HepG2 (cell line): ENCODE measurements around the gene TFE3. TPM values are rescaled to one million over a fixed set of nuclear protein-coding genes. Genes with fewer than 3 reads are reported as not detected.

Experiments
- AKAP8 ChIP-seq: sonication (generic); formaldehyde crosslinking; IDR thresholded peaks from 2 replicates; pipeline ENCODE4 v1.5.1; 2020; ENCODE audit warnings: mild to moderate bottlenecking, missing genetic modification reagents
- ARHGAP35 ChIP-seq: sonication (generic); formaldehyde crosslinking; IDR thresholded peaks from 2 replicates; pipeline ENCODE4 v1.9.0; 2022; ENCODE audit warnings: mild to moderate bottlenecking, inconsistent platforms, moderate library complexity, missing genetic modification reagents, borderline replicate concordance
- ARID4A ChIP-seq: sonication (generic); formaldehyde crosslinking; IDR thresholded peaks from 2 replicates; pipeline ENCODE4 v1.5.0; 2020; ENCODE audit warnings: mild to moderate bottlenecking, missing genetic modification reagents, borderline replicate concordance
- ETS1 ChIP-seq: sonication (generic); formaldehyde crosslinking; IDR thresholded peaks from 2 replicates; pipeline ENCODE4 v1.4.0; 2020; ENCODE audit warnings: missing genetic modification reagents
- JDP2 ChIP-seq: sonication (generic); formaldehyde crosslinking; IDR thresholded peaks from 2 replicates; pipeline ENCODE4 v1.8.1; 2022; ENCODE audit warnings: missing genetic modification reagents, borderline replicate concordance
- MIER2 ChIP-seq: IDR thresholded peaks from 2 replicates; pipeline ENCODE4 v1.6.1; 2016; ENCODE audit warnings: missing biosample characterization, missing genetic modification reagents
- NCOA2 ChIP-seq: sonication (generic); formaldehyde crosslinking; IDR thresholded peaks from 2 replicates; pipeline ENCODE4 v1.8.0; 2022; ENCODE audit warnings: inconsistent platforms
- NFE2L2 ChIP-seq: fragments of 150-350 bp; IDR thresholded peaks from 2 replicates; pipeline ENCODE4 v1.6.1; 2014; ENCODE audit warnings: low read length
- NR0B2 ChIP-seq: sonication (generic); formaldehyde crosslinking; IDR thresholded peaks from 2 replicates; pipeline ENCODE4 v1.4.0; 2020; ENCODE audit warnings: mild to moderate bottlenecking, missing genetic modification reagents
- REPIN1 ChIP-seq: sonication (generic); formaldehyde crosslinking; IDR thresholded peaks from 2 replicates; pipeline ENCODE4 v1.8.0; 2022; ENCODE audit warnings: missing genetic modification reagents, low read depth, mild to moderate bottlenecking, borderline replicate concordance
- SAP130 ChIP-seq: IDR thresholded peaks from 2 replicates; pipeline ENCODE4 v1.6.1; 2016; ENCODE audit warnings: low read depth
- U2AF2 ChIP-seq: fragments of 200-400 bp; formaldehyde crosslinking; IDR thresholded peaks from 2 replicates; pipeline ENCODE4 v1.6.1; 2017; ENCODE audit warnings: low read depth, mild to moderate bottlenecking, low read length
- XBP1 ChIP-seq: sonication (generic); formaldehyde crosslinking; IDR thresholded peaks from 2 replicates; pipeline ENCODE4 v1.5.0; 2020; ENCODE audit warnings: missing genetic modification reagents
- ZFX ChIP-seq: sonication (generic); formaldehyde crosslinking; IDR thresholded peaks from 2 replicates; pipeline ENCODE4 v1.4.0; 2020; ENCODE audit warnings: mild to moderate bottlenecking, low read depth, missing genetic modification reagents, moderate library complexity
- ZKSCAN5 ChIP-seq: sonication (generic); formaldehyde crosslinking; IDR thresholded peaks from 2 replicates; pipeline ENCODE4 v1.5.1; 2020; ENCODE audit warnings: mild to moderate bottlenecking, missing genetic modification reagents
- ZNF256 ChIP-seq: sonication (generic); formaldehyde crosslinking; conservative IDR thresholded peaks from 2 replicates; pipeline ENCODE4 v1.4.0; 2020; ENCODE audit warnings: missing genetic modification reagents
- ZNF263 ChIP-seq: sonication (generic); formaldehyde crosslinking; IDR thresholded peaks from 2 replicates; pipeline ENCODE4 v1.4.0; 2020; ENCODE audit warnings: missing genetic modification reagents
- ZNF281 ChIP-seq: sonication (generic); formaldehyde crosslinking; IDR thresholded peaks from 2 replicates; pipeline ENCODE4 v1.4.0; 2020; ENCODE audit warnings: missing genetic modification reagents, borderline replicate concordance
- ZNF317 ChIP-seq: sonication (generic); formaldehyde crosslinking; IDR thresholded peaks from 2 replicates; pipeline ENCODE4 v1.5.0; 2020; ENCODE audit warnings: mild to moderate bottlenecking, missing genetic modification reagents
- ZNF878 ChIP-seq: sonication (generic); formaldehyde crosslinking; IDR thresholded peaks from 2 replicates; pipeline ENCODE4 v1.8.1; 2023; ENCODE audit warnings: mild to moderate bottlenecking, missing genetic modification reagents, moderate library complexity
- polyA plus RNA-seq, 8 experiments: library from polyadenylated mRNA; depleted of rRNA in 3 of 8; stranded (reverse) in 7 of 8; unstranded in 1 of 8; fragments of >200 nt; fragmentation: Illumina TruSeq in 4 of 8; extraction: Trizol in 4 of 8; gene quantifications; 2 replicates each; pipeline versions ENCODE4 v1.2.1 to v1.2.3, GENCODE V29; 2011 to 2016; ENCODE audit warnings: low read depth in 4 of 8, missing spikeins in 1 of 8, mixed read lengths in 1 of 8; ENCODE audit not compliant: insufficient read depth in 1 of 8
- total RNA-seq, 5 experiments: library from RNA; depleted of rRNA; stranded (reverse); fragments of >200 nt; fragmentation: Illumina TruSeq; extraction: Trizol; gene quantifications; 2 replicates each; pipeline ENCODE4 v1.2.3, GENCODE V29; 2016; ENCODE audit warnings: low read depth in 1 of 5

Gene TFE3
- total and polyA plus RNA-seq, 2 of the 13 experiments (the other 11 are each of a cell fraction or from before 2014, with no cell fraction given), result 8.3 to 12.3 TPM

GRCh38 chrX:49053223-49054072 lies 10.3 kb upstream of the TFE3 start (continued):
- no peak for TF ChIP-seq ZNF281
- no peak for TF ChIP-seq NCOA2 (CRISPR knock-in tag)
- no peak for TF ChIP-seq REPIN1 (CRISPR knock-in tag)
- TF ChIP-seq ZNF256, result no peak
- no peak for TF ChIP-seq ARHGAP35 (CRISPR knock-in tag)
- no peak for TF ChIP-seq ZNF317
- no peak for TF ChIP-seq SAP130 (CRISPR knock-in tag)
- peak; percentile 49; the same call in 1 of the 2 replicates for TF ChIP-seq ARID4A (CRISPR knock-in tag)
- TF ChIP-seq XBP1 (CRISPR knock-in tag), result no peak
- 0 out of 2 replicates have a peak, but pooled peaks have one; percentile 36 for TF ChIP-seq ZNF878
- TF ChIP-seq NR0B2 (CRISPR knock-in tag), result no peak
- TF ChIP-seq NFE2L2, result no peak
- no peak for TF ChIP-seq AKAP8
- TF ChIP-seq ZKSCAN5 (CRISPR knock-in tag), result no peak
- no peak for TF ChIP-seq U2AF2
- TF ChIP-seq JDP2 (CRISPR knock-in tag), result no peak
- no peak for TF ChIP-seq ETS1
- no peak for TF ChIP-seq ZNF263 (CRISPR knock-in tag)
- peak; percentile 42; the same call in 1 of the 2 replicates for TF ChIP-seq ZFX (CRISPR knock-in tag)
- no peak for TF ChIP-seq MIER2 (CRISPR knock-in tag)
